HL-60 (cell line): ENCODE results near the gene KRR1.
"Not testable (repeated sequence)": the region's sequence is repeated elsewhere in the genome, so short reads cannot be mapped to it uniquely, and the experiment has no call there.

ENCODE experiments used
- DNase-seq, 2 experiments: peaks; one replicate each; pipeline ENCODE4 v3.0.0-alpha.2; 2010 to 2020; ENCODE audit warnings: low read depth in 1 of 2, low spot score in 1 of 2
- H3K27ac ChIP-seq: fragments of 250-450 bp; sonication (Bioruptor Pico); replicated peaks from 2 replicates; pipeline ENCODE4 v1.5.1; 2020; ENCODE audit warnings: mild to moderate bottlenecking, moderate library complexity
- H3K27me3 ChIP-seq: fragments of 250-450 bp; sonication (Bioruptor Pico); 2 replicates; pipeline ENCODE4 v1.5.1; 2021; ENCODE audit warnings: mild to moderate bottlenecking, moderate library complexity; ENCODE audit not compliant: insufficient read depth, poor library complexity, severe bottlenecking
- H3K4me3 ChIP-seq: replicated peaks from 2 replicates; pipeline ENCODE4 v1.5.1; 2011; ENCODE audit warnings: mild to moderate bottlenecking, control low read depth, low read length; ENCODE audit not compliant: insufficient read depth
- CTCF ChIP-seq: IDR thresholded peaks from one replicate; pipeline ENCODE4 v1.5.1; 2011; ENCODE audit warnings: low read length, control low read depth, inconsistent platforms; ENCODE audit not compliant: insufficient read depth
- GABPA ChIP-seq: IDR thresholded peaks from 2 replicates; pipeline ENCODE4 v1.6.1; 2012; ENCODE audit warnings: low read depth
- POLR2AphosphoS5 ChIP-seq: IDR thresholded peaks from 2 replicates; pipeline ENCODE4 v1.6.1; 2012; ENCODE audit warnings: low read depth
- REST ChIP-seq: IDR thresholded peaks from 2 replicates; pipeline ENCODE4 v1.6.1; 2012; ENCODE audit warnings: low read depth; ENCODE audit not compliant: insufficient replicate concordance
- SPI1 ChIP-seq: IDR thresholded peaks from 2 replicates; pipeline ENCODE4 v1.6.1; 2012; ENCODE audit warnings: low read depth, mild to moderate bottlenecking, borderline replicate concordance

The KRR1 gene

GRCh38 chr12:75459755-75460154, 51.7 kb downstream of the KRR1 start:
- H3K4me3 ChIP-seq, result no peak overlapping the region
- H3K27ac ChIP-seq, result no peak overlapping the region
- no peak for DNase-seq
- no peaks in the 10 kb centered on the region for H3K27me3 ChIP-seq
- TF ChIP-seq POLR2AphosphoS5, result no peak
- no peak for TF ChIP-seq GABPA
- TF ChIP-seq REST, result no peak
- no peak for TF ChIP-seq SPI1
- no peak for TF ChIP-seq CTCF

- H3K27me3 ChIP-seq, H3K4me3 ChIP-seq, H3K27ac ChIP-seq, DNase-seq: not testable (repeated sequence)
Measured at GRCh38 chr12:75457866-75458265, 53.5 kb downstream of the KRR1 start.

DNA sequence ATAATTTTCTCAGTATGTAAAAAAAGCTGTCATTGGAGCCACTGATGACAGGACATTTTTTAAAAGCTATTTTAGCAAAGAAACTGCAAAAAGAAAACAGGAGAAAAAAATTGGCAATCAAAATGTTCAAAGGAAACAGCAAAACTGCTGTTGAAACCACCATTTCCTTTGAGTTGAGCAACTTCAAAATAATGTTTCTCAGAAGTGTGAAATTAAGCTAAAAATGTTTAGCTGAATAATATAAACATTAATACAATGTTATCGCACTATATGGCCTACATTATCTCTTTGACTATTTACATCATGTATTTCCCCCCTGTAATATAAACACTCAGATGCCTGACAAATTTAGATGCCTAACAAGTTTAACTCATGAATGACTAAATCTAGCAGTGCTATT, 54.2 kb downstream of the KRR1 start:
- no peak for DNase-seq
- no peak for TF ChIP-seq REST
- TF ChIP-seq GABPA, result no peak
- no peak for TF ChIP-seq CTCF
- no peak for TF ChIP-seq SPI1
- no peak for TF ChIP-seq POLR2AphosphoS5
- Histone ChIP-seq H3K27me3 (no peaks in the 10 kb centered on the region), H3K4me3 (no peak overlapping the region), H3K27ac (0 out of 2 replicates have a peak overlapping the region, but pooled peaks have one; percentile 6)

DNA sequence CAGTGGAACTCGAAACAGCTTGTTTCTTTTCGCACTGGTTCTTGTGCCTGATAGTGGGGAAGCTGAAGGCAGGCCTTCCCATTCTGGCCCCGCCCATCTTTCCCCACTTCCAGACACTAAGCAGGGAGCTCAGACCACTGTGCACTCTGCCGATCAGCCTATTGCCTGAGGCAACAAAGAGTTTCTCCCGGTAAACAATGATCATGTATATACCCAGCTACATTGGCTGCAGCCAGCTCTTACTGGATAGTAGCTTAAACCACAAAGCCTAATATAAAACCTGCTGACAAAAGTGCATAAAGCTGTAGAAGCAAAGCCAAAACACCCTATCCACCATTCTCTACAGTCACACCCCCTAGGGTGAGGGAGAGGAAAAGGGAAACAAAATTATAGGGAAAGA, 55.6 kb downstream of the KRR1 start:
- no peak overlapping the region for H3K27ac ChIP-seq
- no peak for DNase-seq
- no peaks in the 10 kb centered on the region for H3K27me3 ChIP-seq
- TF ChIP-seq REST (no peak), GABPA (no peak), SPI1 (no peak), CTCF (no peak), POLR2AphosphoS5 (no peak)
- no peak overlapping the region for H3K4me3 ChIP-seq
